Right hindlimb (tissue), 1 donor: Measurements from ENCODE around the gene HNRNPA0.

Source experiments
- DNase-seq: peaks from one replicate; pipeline ENCODE4 v3.0.0-alpha.2; 2018

The HNRNPA0 gene

DNA sequence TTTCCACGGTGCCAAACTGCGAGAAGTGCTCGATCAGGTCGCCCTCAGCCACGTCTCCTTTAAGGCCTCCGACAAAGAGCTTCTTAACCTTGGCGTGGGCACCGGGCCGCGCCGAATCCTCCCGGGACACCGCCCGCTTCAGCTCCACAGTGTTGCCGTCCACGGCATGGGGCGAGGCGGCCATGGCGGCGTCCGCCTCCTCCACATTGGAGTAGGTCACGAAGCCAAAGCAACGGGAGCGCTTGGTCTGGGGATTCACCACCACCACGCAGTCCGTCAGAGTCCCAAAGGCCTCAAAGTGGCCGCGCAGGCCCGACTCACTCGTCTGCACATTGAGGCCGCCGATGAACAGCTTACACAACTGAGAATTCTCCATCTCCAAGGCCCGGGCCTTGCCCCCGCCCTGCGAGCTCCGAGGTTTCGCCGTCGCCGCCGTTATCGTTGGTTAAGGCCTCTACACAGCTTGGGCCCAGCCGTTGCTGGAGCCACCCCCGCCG, 424 bp downstream of the HNRNPA0 start:
- DNase-seq, result no peak

DNA sequence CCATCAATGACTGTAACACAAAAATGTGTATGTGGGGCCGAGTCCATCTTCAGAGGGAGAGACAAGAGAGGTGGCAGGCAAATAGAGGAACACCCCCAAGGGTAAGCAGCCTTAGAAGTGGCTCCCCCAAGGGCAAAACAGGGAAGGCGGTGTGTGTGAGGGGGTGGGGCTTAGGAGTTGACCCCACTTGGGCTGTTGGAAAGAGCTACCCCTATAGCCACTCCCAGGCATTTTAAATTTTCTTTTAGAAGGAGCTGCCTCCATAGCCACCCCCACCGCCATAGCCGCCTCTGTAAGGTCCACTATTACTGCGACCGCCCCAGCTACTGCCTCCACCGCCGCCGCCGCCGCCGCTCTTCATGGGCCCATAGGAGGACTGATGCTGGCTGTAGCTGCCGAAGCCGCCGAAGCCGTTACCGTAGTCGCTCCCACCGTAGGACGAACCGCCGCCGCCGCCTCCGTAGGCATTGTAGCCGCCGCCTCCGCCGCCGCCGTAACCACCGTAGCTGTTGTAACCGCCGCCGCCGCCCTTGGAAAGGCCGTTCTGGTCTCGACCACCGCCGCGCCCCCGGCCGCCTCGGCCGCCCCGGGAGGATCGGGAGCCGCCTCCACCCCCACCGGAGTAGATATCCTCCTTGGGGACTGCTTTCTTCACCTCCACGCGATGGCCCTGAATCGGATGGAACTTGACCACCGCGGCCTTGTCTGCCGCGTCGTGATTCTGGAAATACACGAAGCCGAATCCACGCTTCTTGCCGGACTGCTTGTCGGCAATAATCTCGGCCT, 1.1 kb downstream of the HNRNPA0 start:
- peak; percentile 51 for DNase-seq

DNA sequence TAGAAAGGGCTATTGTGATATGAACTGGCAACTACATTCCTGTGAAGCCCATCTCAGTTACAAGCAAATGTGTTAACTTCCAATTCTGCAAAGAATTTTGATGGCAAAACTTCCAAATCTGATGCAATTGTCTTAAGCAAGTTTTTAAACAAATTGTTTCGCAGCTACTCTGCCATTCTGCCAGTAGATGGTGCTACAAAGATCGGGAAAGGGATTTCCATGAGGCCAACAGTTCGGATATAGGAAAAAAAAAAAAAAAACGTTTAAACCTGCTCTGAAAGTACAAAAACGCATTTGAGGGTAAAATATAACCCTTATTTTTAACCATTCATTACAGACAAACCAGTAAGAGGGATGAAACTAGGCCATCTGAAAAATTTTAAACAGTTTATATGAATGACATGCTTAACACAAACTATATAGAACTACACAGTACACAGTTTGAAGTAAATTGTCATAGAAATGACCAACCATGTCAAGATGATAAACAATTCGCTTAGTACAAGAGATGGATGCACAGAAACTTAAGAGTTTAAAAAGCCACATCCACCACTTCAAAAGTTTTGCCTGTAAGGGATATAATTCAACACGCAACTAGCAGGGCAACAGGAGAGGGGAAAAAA, 2.2 kb downstream of the HNRNPA0 start:
- peak; percentile 31 for DNase-seq

DNA sequence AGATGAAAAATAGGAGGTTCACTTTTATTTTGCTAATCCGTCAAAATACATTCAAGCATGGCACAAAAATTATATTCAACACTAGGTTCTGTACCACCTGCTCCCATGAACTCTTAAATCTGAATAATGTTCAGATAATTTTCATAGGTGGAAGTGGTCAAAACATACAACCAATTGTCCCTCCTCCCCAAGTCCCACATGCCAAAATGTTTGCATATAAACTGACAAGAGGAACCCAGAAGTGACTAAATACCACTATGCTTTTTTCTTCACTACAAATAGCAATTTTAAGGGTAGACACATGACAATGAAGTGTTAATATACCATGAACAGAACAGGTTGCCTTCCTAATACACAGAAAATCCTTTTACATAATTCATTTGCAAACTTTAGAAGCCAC, 3.7 kb downstream of the HNRNPA0 start:
- DNase-seq, result no peak

DNA sequence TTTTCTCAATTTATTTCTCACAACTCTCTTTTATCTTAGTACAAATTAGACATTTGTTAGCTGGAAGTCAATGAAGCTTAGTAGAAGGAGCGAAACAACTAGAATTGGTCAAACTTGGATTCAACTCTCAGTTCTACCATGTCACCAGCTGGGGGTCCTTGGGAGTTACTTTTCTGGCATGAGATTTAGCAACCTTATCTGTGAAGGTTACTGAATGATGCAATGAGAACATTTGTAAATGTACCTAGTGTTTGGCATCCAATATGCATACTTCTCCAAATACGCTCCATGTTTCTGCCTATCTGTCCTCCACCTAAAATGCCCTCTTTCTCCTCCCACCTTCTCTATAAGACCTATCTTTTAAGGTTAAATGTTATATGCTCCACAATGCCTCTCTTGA, 6.3 kb downstream of the HNRNPA0 start:
- no peak for DNase-seq

DNA sequence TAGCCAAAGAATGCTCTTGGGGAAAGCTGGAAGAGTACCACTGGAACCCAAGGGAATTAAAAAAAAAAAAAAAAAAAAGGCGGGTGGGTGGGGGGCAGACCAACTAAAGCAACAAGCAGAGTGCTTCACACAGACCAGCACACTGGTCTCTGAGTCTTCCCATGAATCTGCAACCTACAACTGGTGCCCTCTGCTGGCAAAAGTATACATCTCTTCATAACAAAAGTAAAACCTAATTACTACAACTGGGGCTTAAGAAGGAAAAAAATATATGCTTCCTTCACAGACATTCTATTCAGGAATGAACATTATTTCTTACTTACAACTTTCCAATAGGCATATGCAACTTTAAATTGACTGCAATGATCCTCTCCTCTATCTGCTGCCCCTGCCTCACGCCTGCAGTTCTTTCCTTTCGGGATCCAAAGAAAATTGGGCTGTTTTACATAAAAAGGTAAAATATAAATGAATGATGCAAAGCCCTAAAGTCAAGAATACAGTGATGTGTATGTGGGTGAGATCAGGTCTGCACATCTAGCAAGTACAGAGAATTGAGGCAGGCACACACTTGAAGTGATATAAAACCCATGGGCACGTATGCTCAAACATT, 11.0 kb downstream of the HNRNPA0 start:
- DNase-seq, result peak; percentile 52

DNA sequence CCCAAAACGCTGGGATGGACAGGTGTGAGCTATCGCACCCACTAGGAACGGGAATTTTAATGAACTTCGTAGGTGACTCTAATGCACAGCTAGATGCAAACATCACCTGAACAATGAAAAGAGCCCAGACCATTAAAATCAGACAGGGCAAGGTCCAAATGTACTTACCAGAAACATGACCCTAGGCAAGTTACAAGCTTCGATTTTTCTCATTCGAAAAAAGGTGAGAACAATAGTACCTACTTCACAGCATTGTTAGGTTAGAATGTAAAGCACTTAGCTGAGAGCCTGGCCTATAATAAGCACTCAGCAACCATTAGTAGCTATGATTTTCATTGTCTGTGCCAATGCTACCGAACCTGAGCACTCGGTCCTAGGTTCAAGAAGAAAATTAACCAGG, 12.4 kb downstream of the HNRNPA0 start:
- no peak for DNase-seq

DNA sequence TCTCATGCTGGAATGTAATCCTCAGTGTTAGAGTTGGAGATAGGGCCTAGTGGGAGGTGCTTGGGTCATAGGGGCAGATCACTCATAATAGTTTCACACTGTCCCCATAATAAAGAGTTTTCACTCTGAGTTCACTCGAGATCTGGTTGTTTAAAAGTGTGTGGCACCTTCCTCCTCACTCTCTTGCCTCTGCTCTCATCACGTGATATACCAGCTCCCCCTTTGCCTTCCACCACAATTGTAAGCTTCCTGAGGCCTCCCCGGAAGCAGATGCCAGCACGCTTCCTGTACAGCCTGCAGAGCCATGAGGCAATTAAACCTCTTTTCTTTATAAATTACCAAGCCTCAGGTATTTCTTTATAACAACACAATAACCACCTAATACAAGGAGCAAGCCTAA, 14.4 kb downstream of the HNRNPA0 start:
- DNase-seq, result no peak

DNA sequence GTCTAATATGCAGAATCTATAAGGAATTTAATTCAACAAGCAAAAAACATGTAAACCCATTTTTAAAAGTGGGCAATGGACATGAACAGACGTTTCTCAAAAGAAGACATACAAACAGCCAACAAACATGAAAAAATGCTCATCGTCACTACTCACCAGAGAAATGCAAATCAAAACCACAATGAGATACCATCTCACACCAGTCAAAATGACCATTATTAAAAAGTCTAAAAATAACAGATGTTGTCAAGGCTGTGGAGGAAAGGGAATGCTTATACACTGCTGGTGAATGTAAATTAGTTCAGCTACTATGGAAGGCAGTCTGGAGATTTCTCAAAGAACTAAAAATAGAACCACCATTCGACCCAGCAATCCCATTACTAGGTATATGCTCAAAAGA, 15.2 kb downstream of the HNRNPA0 start:
- DNase-seq, result no peak

DNA sequence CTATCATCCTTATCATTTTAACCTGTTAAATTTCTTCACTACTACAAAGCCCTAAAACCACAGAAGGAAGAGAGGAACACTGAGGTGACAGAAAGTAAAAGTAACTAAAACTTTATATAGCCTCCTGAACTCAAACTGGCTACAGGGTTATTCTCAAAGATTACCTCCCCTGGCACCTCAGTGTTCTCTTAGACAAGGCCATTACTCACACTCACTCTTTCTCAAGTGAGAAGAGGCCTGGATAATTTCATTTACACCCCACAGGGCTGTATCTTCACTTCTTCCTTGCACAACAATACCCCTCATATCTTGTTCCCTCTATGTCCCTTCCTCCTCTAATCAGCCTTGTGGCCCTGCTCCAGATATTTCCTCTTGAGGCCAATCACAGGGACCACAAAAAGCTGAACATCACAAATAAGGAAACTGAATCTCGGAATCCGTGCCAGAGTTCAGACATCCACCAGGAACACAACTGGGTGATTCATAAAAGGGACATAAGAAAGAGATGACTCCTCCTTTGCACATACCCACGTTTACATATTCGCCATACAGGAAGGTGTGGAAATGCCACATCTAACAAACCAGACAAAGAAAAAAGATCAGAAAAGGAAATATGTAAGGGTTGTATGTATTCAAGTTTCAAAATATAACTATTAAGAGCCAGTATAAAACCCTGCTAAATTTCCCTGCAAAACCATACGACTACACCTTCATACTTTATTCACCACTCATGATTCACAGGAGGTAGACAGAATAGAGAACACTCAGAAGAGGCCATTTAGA, 16.6 kb downstream of the HNRNPA0 start:
- DNase-seq, result peak; percentile 28

DNA sequence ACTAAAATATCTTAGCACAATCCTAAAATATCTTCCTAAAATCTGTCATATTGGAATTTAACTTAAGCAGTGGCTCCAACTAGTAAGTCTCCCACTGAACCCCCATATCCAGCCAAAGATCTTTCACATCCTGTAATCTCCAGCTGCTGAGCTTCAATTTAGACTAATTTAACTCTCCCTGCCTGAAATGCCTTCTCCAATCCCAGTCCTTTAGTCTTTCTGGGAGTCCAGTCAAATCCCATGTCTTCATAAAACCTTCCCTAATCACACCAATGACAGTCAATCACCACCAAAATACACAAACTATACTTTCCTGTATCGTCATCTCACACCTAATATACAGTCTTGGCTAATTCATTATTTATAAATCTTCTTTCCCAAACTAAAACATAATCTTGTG, 17.7 kb downstream of the HNRNPA0 start:
- no peak for DNase-seq

DNA sequence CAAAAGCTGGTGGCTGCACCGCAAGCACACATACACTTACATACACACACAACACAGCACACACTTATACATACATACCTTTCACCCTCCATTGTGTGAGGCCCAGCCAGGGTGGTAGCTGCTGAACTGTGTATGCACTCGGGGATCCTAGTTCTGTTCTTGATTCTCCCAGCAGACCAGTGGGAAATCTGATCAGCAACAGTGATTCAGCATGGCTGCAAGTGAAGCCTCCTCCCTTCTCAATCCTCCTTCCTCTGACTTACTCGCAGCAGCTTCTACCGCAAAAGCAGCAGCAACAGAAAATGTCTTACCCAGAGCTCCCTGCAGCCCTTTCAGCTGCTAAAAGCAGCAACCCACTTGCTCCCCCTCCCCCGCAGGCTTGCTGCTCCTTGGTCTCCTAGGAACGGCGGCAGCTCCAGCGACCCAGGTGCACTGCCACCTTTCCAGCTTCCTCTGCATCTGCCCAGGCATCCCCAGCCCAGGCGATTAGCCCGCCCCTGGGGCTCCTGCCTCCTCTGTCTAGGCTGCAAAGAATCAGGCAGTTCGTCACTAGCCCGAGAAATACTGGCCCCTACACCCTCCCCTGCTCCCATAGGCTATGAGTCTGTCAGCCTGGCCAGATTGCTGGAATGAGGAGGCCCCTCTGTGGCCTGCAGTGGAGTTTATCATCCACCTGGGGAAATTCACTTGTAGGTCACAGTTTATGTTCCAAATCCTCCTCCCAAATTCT, 18.4 kb downstream of the HNRNPA0 start, which contains the start of gene KLHL3:
TSS of gene KLHL3 (minus strand) at position 535 of the 730 bp plus-strand sequence. CDS start at position 92, 443 bp downstream.
- peak; percentile 64 for DNase-seq

DNA sequence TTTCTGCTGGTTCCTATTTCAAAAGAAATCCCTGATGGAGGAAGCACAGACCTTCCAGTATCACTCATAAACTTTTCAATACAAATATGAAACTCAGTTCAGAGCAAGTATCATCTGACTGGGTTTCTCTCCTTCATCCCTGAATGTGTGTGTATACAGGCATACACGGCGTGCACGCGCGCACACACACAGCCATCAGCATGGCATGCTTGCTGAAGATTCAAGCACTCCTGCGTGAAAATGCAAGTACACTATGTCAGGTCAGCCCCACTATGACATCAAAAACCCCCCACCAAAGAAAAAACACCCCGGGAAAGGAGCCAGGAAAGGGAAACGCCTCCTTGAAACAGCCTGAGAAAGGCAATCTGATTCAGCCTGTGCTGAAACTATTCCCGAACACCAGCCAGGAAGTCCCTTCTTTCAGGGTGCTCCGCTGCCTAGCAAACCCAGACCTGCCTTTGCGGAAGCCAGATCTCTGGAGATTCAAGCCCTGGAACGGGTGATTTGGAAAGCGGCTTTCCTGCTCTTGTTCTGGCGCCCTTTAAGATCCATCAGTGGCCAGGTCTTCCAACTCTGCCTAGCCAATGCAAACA, 19.1 kb downstream of the HNRNPA0 start:
- DNase-seq, result peak; percentile 53

DNA sequence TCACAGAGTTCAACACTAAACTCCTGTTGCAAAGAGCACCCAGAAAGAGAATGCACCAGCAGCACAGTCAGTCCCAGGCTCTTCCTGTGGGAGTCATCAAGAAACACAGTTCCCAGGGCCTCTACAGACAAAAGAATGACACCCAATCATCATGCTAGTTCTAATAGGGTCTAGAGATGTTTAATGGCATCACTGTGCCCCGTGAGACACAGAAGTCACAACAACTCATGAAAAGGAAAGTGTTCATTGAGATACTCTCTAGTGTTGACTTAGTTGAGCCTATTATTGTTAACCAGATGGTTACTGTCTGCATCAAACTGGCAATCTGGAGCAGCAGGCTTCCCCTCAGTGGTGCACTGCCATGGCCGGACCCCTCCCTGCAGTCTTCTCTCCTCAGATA, 19.8 kb downstream of the HNRNPA0 start:
- no peak for DNase-seq

DNA sequence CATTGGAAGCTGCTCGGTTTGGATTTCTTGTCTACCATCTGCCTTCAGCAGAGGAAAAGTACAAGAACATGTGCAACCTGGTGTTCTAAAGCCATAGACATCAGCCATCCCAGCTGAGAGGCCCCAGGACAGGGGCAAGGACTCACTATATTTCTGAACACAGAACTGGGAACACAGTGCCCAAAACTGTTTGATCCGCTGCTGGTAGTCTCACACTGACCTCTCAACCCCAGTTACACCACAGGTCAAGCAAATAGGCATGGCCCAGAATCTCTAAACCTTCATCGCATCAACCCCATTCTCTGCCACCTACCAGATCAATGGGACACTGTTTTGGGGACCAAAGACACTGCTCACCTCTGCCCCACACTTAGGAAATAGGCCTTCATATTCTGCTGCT, 20.2 kb downstream of the HNRNPA0 start:
- DNase-seq, result no peak

DNA sequence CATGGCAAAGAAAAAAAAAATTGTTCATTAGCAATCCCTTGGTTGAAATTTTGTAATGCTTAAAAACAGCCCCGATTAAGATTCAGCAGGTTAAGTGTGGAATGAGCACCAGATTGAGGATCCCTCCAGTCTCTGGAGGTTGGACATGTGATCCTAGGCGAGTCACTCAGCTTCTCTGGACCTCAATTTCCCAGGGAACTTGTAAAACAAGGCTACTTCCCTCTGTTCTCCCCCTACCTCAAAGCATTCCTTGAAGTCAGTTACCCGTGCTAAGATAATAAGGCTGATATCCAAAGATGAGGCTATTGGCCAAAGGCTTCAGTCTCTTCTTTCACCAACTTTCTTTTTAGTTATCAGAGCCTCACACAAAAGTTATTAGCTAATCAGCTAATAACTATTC, 21.2 kb downstream of the HNRNPA0 start:
- no peak for DNase-seq

DNA sequence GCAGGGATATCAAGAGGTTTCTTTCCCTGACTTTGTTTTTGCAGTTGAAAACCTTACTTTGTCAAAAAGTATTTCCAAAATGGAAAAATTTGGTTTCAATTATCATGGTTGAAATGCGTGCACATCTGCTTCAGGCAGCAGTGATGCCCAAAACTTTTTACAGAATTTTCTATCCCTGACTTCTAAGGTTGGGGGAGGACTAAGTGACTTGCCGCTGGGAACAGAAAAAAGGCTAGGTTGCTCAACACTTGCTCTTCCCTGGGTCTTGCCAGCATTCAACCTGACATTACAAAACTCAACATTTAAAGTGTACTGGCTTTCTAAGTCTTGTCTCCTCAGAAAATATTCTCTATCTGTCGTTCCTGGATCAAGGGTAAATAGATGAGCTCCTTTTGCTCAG, 23.0 kb downstream of the HNRNPA0 start:
- no peak for DNase-seq

DNA sequence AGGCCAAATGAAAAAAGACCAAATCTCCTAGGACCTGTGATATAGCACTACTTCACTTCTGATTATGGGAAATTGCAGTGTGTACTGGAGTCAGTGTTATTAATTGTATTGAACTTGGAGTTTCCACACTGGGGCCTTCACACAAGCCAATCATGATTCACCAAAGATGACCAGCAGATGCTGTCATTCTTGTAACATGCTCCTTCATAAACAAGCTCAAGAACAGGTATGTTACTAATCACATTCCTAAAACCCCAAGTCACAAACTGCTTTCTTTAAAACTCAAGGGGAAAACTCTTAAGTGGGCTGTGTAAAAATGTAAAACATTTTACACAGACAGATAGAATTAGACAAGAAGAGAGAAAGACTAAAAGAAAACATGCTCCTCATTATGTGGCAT, 23.8 kb downstream of the HNRNPA0 start:
- no peak for DNase-seq

DNA sequence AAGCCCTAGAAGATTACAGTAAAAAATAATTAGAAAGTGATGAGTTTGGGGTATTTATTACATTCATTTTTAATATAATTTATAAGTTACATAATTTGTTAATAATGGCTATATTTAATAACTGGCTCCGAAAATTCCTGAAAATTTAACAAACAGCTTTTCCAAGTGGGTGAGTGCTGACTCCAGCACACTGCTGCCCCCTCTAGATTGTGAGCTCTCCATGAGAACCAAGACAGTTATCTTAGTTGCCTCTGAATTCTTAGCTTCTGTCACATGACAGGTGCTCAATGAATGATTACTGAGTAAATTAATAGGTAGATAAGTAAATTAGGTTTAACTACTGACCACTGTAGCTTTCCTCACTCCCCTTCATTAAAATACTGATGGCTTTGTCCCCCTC, 26.1 kb downstream of the HNRNPA0 start:
- no peak for DNase-seq

DNA sequence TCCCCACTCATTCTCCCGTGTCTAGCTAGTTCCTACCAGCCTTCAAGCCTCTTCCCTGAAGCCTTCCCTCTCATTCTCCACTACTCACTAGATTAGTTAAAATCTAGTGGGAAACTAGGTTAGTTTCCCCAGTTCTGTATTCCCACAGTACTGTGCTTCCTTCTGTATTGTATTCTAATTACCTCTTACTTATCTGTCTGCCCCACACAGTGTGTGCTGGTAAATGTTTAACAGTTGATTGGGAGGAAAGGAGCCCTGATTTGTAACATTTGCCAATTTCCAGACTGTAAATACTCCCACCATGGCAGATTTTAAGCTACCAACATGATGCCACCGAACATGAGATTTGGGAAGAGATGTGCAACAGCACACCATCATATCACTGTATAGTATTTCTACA, 26.5 kb downstream of the HNRNPA0 start:
- no peak for DNase-seq

DNA sequence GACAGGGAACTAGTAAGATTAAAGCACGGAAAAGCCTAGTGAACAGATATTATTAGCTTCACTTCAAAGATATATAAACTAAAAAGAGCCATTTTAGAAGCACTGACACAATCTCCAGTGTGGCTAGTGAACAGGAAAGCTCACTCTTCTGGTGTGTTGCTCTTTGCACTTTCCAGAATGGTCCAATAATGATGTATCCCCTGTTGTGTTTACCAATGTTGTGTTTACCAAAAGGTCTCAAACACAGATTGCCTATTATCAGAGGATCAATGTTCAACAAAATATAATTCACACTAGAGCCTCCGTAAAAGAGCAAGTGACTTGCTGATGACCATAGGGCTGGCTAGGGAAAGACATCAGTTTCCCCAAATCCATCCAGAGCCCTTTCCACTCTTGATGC, 29.9 kb downstream of the HNRNPA0 start:
- DNase-seq, result no peak

DNA sequence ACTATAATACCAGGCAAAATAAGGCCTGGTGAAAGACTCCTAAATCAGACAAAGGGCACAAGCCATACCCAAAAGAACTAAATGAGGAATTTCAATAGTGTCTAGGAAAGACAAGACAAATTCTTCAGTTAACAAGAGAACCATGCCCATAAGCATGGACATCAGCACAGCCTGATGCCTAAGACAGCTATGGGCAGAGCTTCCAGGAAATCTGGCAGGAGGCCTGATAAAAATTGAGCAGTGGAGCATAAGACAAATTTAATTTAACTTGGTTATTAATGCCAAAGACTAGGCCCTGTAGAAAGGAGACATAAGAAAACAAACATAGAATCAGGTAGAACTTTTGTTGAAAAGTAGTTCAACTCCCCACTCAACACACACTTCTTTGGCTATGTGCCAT, 35.6 kb downstream of the HNRNPA0 start:
- no peak for DNase-seq
